ENCODE data around the gene RAB11FIP4.

DNA sequence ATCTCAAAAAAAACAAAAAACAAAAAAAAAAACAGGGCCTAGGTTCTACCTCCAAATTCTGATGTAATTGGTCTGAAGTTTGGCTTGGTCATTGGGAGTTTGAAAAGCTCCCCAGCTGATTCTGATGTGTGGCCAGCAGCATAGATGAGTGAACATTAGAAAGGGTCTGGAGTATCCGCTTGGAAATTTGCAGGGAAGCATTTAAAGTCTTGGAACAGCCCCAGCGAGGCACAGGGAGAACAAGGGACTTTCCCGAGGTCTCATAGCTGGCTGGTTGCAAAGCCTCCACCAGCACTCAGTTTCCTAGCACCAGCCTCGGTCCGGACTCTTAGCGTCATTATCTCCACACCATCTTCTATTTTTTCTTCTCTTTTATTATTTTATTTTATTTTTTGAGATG, 70.8 kb downstream of the RAB11FIP4 start:
- TF ChIP-seq, protein P1, sequence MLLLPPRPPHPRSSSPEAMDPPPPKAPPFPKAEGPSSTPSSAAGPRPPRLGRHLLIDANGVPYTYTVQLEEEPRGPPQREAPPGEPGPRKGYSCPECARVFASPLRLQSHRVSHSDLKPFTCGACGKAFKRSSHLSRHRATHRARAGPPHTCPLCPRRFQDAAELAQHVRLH (tag by site-specific recombination; IDR thresholded peaks at IDR 0.05): no peak
- TF ChIP-seq, protein P2, sequence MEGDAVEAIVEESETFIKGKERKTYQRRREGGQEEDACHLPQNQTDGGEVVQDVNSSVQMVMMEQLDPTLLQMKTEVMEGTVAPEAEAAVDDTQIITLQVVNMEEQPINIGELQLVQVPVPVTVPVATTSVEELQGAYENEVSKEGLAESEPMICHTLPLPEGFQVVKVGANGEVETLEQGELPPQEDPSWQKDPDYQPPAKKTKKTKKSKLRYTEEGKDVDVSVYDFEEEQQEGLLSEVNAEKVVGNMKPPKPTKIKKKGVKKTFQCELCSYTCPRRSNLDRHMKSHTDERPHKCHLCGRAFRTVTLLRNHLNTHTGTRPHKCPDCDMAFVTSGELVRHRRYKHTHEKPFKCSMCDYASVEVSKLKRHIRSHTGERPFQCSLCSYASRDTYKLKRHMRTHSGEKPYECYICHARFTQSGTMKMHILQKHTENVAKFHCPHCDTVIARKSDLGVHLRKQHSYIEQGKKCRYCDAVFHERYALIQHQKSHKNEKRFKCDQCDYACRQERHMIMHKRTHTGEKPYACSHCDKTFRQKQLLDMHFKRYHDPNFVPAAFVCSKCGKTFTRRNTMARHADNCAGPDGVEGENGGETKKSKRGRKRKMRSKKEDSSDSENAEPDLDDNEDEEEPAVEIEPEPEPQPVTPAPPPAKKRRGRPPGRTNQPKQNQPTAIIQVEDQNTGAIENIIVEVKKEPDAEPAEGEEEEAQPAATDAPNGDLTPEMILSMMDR (tag by site-specific recombination; IDR thresholded peaks at IDR 0.05): no peak
- no peak for TF ChIP-seq ZNF585B (tag by site-specific recombination; IDR thresholded peaks at IDR 0.05)
- no peak for TF ChIP-seq MYNN (tag by site-specific recombination; IDR thresholded peaks at IDR 0.05; ENCODE audit: borderline replicate concordance)
- no peak for TF ChIP-seq ZNF366 (tag by site-specific recombination; conservative IDR thresholded peaks at IDR 0.05)
- TF ChIP-seq, protein P3, sequence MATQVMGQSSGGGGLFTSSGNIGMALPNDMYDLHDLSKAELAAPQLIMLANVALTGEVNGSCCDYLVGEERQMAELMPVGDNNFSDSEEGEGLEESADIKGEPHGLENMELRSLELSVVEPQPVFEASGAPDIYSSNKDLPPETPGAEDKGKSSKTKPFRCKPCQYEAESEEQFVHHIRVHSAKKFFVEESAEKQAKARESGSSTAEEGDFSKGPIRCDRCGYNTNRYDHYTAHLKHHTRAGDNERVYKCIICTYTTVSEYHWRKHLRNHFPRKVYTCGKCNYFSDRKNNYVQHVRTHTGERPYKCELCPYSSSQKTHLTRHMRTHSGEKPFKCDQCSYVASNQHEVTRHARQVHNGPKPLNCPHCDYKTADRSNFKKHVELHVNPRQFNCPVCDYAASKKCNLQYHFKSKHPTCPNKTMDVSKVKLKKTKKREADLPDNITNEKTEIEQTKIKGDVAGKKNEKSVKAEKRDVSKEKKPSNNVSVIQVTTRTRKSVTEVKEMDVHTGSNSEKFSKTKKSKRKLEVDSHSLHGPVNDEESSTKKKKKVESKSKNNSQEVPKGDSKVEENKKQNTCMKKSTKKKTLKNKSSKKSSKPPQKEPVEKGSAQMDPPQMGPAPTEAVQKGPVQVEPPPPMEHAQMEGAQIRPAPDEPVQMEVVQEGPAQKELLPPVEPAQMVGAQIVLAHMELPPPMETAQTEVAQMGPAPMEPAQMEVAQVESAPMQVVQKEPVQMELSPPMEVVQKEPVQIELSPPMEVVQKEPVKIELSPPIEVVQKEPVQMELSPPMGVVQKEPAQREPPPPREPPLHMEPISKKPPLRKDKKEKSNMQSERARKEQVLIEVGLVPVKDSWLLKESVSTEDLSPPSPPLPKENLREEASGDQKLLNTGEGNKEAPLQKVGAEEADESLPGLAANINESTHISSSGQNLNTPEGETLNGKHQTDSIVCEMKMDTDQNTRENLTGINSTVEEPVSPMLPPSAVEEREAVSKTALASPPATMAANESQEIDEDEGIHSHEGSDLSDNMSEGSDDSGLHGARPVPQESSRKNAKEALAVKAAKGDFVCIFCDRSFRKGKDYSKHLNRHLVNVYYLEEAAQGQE (tag by site-specific recombination; IDR thresholded peaks at IDR 0.05): no peak
- TF ChIP-seq, protein P4, sequence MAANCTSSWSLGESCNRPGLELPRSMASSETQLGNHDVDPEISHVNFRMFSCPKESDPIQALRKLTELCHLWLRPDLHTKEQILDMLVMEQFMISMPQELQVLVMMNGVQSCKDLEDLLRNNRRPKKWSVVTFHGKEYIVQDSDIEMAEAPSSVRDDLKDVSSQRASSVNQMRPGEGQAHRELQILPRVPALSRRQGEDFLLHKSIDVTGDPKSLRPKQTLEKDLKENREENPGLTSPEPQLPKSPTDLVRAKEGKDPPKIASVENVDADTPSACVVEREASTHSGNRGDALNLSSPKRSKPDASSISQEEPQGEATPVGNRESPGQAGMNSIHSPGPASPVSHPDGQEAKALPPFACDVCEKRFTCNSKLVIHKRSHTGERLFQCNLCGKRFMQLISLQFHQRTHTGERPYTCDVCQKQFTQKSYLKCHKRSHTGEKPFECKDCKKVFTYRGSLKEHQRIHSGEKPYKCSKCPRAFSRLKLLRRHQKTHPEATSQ (tag by site-specific recombination; IDR thresholded peaks at IDR 0.05): no peak
- TF ChIP-seq, protein P5, sequence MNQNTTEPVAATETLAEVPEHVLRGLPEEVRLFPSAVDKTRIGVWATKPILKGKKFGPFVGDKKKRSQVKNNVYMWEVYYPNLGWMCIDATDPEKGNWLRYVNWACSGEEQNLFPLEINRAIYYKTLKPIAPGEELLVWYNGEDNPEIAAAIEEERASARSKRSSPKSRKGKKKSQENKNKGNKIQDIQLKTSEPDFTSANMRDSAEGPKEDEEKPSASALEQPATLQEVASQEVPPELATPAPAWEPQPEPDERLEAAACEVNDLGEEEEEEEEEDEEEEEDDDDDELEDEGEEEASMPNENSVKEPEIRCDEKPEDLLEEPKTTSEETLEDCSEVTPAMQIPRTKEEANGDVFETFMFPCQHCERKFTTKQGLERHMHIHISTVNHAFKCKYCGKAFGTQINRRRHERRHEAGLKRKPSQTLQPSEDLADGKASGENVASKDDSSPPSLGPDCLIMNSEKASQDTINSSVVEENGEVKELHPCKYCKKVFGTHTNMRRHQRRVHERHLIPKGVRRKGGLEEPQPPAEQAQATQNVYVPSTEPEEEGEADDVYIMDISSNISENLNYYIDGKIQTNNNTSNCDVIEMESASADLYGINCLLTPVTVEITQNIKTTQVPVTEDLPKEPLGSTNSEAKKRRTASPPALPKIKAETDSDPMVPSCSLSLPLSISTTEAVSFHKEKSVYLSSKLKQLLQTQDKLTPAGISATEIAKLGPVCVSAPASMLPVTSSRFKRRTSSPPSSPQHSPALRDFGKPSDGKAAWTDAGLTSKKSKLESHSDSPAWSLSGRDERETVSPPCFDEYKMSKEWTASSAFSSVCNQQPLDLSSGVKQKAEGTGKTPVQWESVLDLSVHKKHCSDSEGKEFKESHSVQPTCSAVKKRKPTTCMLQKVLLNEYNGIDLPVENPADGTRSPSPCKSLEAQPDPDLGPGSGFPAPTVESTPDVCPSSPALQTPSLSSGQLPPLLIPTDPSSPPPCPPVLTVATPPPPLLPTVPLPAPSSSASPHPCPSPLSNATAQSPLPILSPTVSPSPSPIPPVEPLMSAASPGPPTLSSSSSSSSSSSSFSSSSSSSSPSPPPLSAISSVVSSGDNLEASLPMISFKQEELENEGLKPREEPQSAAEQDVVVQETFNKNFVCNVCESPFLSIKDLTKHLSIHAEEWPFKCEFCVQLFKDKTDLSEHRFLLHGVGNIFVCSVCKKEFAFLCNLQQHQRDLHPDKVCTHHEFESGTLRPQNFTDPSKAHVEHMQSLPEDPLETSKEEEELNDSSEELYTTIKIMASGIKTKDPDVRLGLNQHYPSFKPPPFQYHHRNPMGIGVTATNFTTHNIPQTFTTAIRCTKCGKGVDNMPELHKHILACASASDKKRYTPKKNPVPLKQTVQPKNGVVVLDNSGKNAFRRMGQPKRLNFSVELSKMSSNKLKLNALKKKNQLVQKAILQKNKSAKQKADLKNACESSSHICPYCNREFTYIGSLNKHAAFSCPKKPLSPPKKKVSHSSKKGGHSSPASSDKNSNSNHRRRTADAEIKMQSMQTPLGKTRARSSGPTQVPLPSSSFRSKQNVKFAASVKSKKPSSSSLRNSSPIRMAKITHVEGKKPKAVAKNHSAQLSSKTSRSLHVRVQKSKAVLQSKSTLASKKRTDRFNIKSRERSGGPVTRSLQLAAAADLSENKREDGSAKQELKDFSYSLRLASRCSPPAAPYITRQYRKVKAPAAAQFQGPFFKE (tag by site-specific recombination; IDR thresholded peaks at IDR 0.05; ENCODE audit: borderline replicate concordance): no peak

All from HEK293 (cell line).